LNCAP (cell line): ENCODE data around the gene NEUROD2.

Experiments used
- CTCF ChIP-seq: fragments of 450-650 bp; IDR thresholded peaks from 2 replicates; pipeline ENCODE4 v1.5.1; 2017; ENCODE audit warnings: mild to moderate bottlenecking

The NEUROD2 gene

GRCh38 chr17:39562395-39562794 lies 45.3 kb downstream of the NEUROD2 start:
- TF ChIP-seq CTCF: no peak

- no peak for TF ChIP-seq CTCF
Measured at GRCh38 chr17:39556423-39556822, 51.3 kb downstream of the NEUROD2 start.

GRCh38 chr17:39555368-39555767 lies 52.4 kb downstream of the NEUROD2 start:
- TF ChIP-seq CTCF: no peak
